K562 (cell line): ENCODE results near the gene SHH. TPM values are rescaled to one million over a fixed set of nuclear protein-coding genes. Genes with fewer than 3 reads are reported as not detected.

ENCODE experiments used
- ATAC-seq: fragments of 200-7000 bp; cut with Tn5 transposase; 3 replicates; pipeline ENCODE4 v1.9.1; 2020; ENCODE audit warnings: moderate library complexity
- BruUV-seq: library from RNA; stranded (reverse); fragments of 400-500 nt; replicated peaks from 2 replicates; lab custom pipeline; 2021; lab: Mats Ljungman, UMichigan
- CTCF ChIA-PET: fragments of 300-600 bp; formaldehyde crosslinking; extraction: SDS; loops from one replicate; lab custom pipeline; 2021; ENCODE audit warnings: low intra/inter-chr PET ratio; lab: Yijun Ruan, JAX
- POLR2A ChIA-PET: fragments of 300-600, 350-650 bp; sonication (Branson Sonifier 250); formaldehyde crosslinking; extraction: SDS; loops from one replicate; lab custom pipeline; 2021; ENCODE audit warnings: antibody characterized with exemption, inconsistent platforms; lab: Yijun Ruan, JAX
- DNase-seq, 4 experiments: peaks; one replicate each; pipeline versions ENCODE4 v3.0.0 to v3.0.0-alpha.2; 2011 to 2018; ENCODE audit warnings: low spot score in 3 of 4, mixed read lengths in 3 of 4; ENCODE audit errors: extremely low read depth in 1 of 4
- FAIRE-seq: peaks from 2 replicates; lab custom pipeline; 2011; peaks lifted over from hg19 to GRCh38; lab: Jason Lieb, UNC
- H2AFZ ChIP-seq: 2 replicates; pipeline ENCODE4 v1.6.0; 2011; ENCODE audit warnings: low read depth, low read length, control low read depth, inconsistent platforms
- H3K27ac ChIP-seq: fragments of 200-600 bp; 3 replicates; pipeline ENCODE4 v1.8.0; 2011; ENCODE audit warnings: low read depth, mild to moderate bottlenecking, control low read depth, inconsistent platforms, low read length, moderate library complexity, mixed read lengths; ENCODE audit errors: extremely low read depth
- H3K27me3 ChIP-seq, 2 experiments: fragments of 300-600 bp in 1 of 2; 2 replicates in 1 of 2; 3 replicates in 1 of 2; pipeline versions ENCODE4 v1.6.0 to v1.8.0; 2011; ENCODE audit warnings: inconsistent platforms in 2 of 2, low read length in 2 of 2, mild to moderate bottlenecking in 1 of 2, mixed read lengths in 1 of 2, moderate library complexity in 1 of 2; ENCODE audit not compliant: control insufficient read depth in 2 of 2, insufficient read depth in 2 of 2
- H3K36me3 ChIP-seq: fragments of 300-600 bp; 3 replicates; pipeline ENCODE4 v1.8.0; 2011; ENCODE audit warnings: mild to moderate bottlenecking, low read length, inconsistent platforms; ENCODE audit not compliant: control insufficient read depth, insufficient read depth
- H3K4me1 ChIP-seq, 2 experiments: fragments of 200-600 bp in 1 of 2; replicated peaks in 1 of 2; 2 replicates in 1 of 2; 3 replicates in 1 of 2; pipeline versions ENCODE4 v1.5.1 to v1.8.0; 2011; ENCODE audit warnings: inconsistent platforms in 2 of 2, low read length in 2 of 2, mild to moderate bottlenecking in 1 of 2, mixed read lengths in 1 of 2, moderate library complexity in 1 of 2; ENCODE audit not compliant: control insufficient read depth in 2 of 2, insufficient read depth in 2 of 2
- H3K4me2 ChIP-seq: 2 replicates; pipeline ENCODE4 v1.6.1; 2011; ENCODE audit warnings: low read length, control low read depth, inconsistent platforms, mixed read lengths; ENCODE audit not compliant: insufficient read depth
- H3K4me3 ChIP-seq: fragments of 200-600 bp; sonication (generic), shearing (Covaris generic); 2 replicates; pipeline ENCODE4 v1.5.1; 2016; ENCODE audit warnings: control low read depth, inconsistent platforms
- H3K79me2 ChIP-seq: fragments of 200-600 bp; 3 replicates; pipeline ENCODE4 v1.8.0; 2011; ENCODE audit warnings: low read length, inconsistent platforms; ENCODE audit not compliant: control insufficient read depth, insufficient read depth
- H3K9ac ChIP-seq, 2 experiments: 2 replicates each; pipeline versions ENCODE4 v1.6.0 to v1.6.1; 2011; ENCODE audit warnings: low read depth in 2 of 2, low read length in 2 of 2, control low read depth in 1 of 2, inconsistent platforms in 1 of 2, mild to moderate bottlenecking in 1 of 2, mixed read lengths in 1 of 2; ENCODE audit not compliant: insufficient read depth in 1 of 2
- H3K9me1 ChIP-seq: one replicate; pipeline ENCODE4 v1.6.0; 2011; ENCODE audit warnings: inconsistent platforms, mild to moderate bottlenecking, low read length, moderate library complexity; ENCODE audit not compliant: control insufficient read depth, insufficient read depth
- H3K9me3 ChIP-seq: replicated peaks from 2 replicates; pipeline ENCODE4 v1.5.1; 2011; ENCODE audit warnings: low read depth, low read length, inconsistent platforms; ENCODE audit not compliant: control insufficient read depth, insufficient read depth
- H4K20me1 ChIP-seq: replicated peaks from 2 replicates; pipeline ENCODE4 v1.6.1; 2011; ENCODE audit warnings: low read length, inconsistent platforms, mixed read lengths; ENCODE audit not compliant: control insufficient read depth, insufficient read depth
- FOXO4 ChIP-seq: fragments of 450-650 bp; formaldehyde crosslinking; IDR thresholded peaks from 2 replicates; pipeline ENCODE4 v1.4.0; 2020; ENCODE audit warnings: mild to moderate bottlenecking, moderate library complexity
- WGBS: fragments of 100-300 bp; shearing (Covaris generic); methylation state at CpG from one replicate; pipeline ENCODE4 v1.1.6; 2016; ENCODE audit warnings: low coverage, mixed read lengths; ENCODE audit not compliant: insufficient coverage; ENCODE audit errors: missing lambda C conversion rate; 5-methylcytosine and 5-hydroxymethylcytosine counted together
- in situ Hi-C: fragments of 300-500 bp; cut with MboI; formaldehyde crosslinking; loops from 4 replicates; pipeline ENCODE4 v1.15.0; 2018; ENCODE audit warnings: inconsistent platforms, mixed read lengths
- intact Hi-C: fragments of 100-400 bp; cut with micrococcal nuclease; formaldehyde crosslinking; loops from 2 replicates; pipeline ENCODE4 v1.14.2; 2022
- polyA plus RNA-seq, 8 experiments: library from polyadenylated mRNA; depleted of rRNA in 4 of 8; stranded (reverse) in 5 of 8; unstranded in 3 of 8; fragments of >200 nt; fragmentation: Nextera tagmentation in 2 of 8; fragmentation: Illumina TruSeq in 1 of 8; extraction: Ambion mirVana in 2 of 8; extraction: Trizol in 1 of 8; gene quantifications; 2 replicates each; pipeline versions ENCODE4 v1.2.1 to v1.2.3, GENCODE V29; 2011 to 2014; ENCODE audit warnings: inconsistent platforms in 1 of 8, missing spikeins in 1 of 8
- total RNA-seq, 7 experiments: library from RNA; depleted of rRNA in 6 of 7; stranded (reverse); fragments of >200 nt in 6 of 7; fragmentation: Illumina TruSeq in 2 of 7; extraction: Trizol in 2 of 7; gene quantifications; 2 replicates each; pipeline versions ENCODE4 v1.2.1 to v1.2.3, GENCODE V29; 2011 to 2021; ENCODE audit warnings: low replicate concordance in 1 of 7

Gene SHH
- total and polyA plus RNA-seq, 9 of the 15 experiments (the other 6 are each of a cell fraction or from before 2014, with no cell fraction given) = 0.09 TPM; not detected in 8

- no peak overlapping the region for H3K27ac ChIP-seq
- intact Hi-C loops = loop anchor here (10.0 kb wide), 1 partner anchor 835 kb away; the partner anchor contains the start of gene RNF32
- BruUV-seq = no TSS peak
Measured at GRCh38 chr7:155809332-155809946, 2.8 kb downstream of the SHH start.

More at GRCh38 chr7:155809332-155809946, 2.8 kb downstream of the SHH start:
- Histone ChIP-seq H3K27me3 (peaks cover 61 to 92% of the 10 kb centered on the region in 2 experiments), H3K9ac (no peak overlapping the region), H3K9me3 (no peaks in the 10 kb centered on the region), H3K9me1 (no peaks in the 10 kb centered on the region), H4K20me1 (peaks cover 24% of the 10 kb centered on the region), H3K79me2 (no peaks in the 10 kb centered on the region), H3K4me2 (no peak overlapping the region), H3K4me3 (no peak overlapping the region), H3K4me1 (peaks cover 0 to 45% of the 10 kb centered on the region in 2 experiments; a peak in 2 of 5 replicates), H2AFZ (no peak overlapping the region), H3K36me3 (no peaks in the 10 kb centered on the region)
- ATAC-seq (no peak), DNase-seq (no peak), FAIRE-seq (no peak)
- in situ Hi-C loops = loop anchor here (10.0 kb wide), 1 partner anchor 1465 kb away; no protein-coding TSS in a partner anchor
- TF ChIP-seq FOXO4 = no peak
- POLR2A ChIA-PET = no interaction called here
- CTCF ChIA-PET = no interaction called here
- WGBS = 12% methylated on average over 20 of the region's 43 CpGs
